Kidney (tissue), 14 donors: ENCODE results near the gene RTF1. TPM values are rescaled to one million over a fixed set of nuclear protein-coding genes. Genes with fewer than 3 reads are reported as not detected.

Experiments used
- DNase-seq, 5 donors: peaks; one replicate each; pipeline ENCODE4 v3.0.0-alpha.2; 2013 to 2020
- FAIRE-seq: peaks from 2 replicates; lab custom pipeline; 2012; peaks lifted over from hg19 to GRCh38; lab: Jason Lieb, UNC
- H3K27ac ChIP-seq, 2 donors: one replicate each; pipeline ENCODE4 v1.7.0; 2013; ENCODE audit warnings: low read depth in 2 of 2, low read length in 2 of 2, inconsistent platforms in 1 of 2
- H3K27me3 ChIP-seq: one replicate; pipeline ENCODE4 v1.7.1; 2013; ENCODE audit warnings: low read length, inconsistent platforms; ENCODE audit not compliant: control insufficient read depth, insufficient read depth
- H3K36me3 ChIP-seq, 3 donors: one replicate each; pipeline versions ENCODE4 v1.7.0 to v1.7.1; 2013; ENCODE audit warnings: low read length in 3 of 3, control low read depth in 1 of 3, inconsistent platforms in 1 of 3; ENCODE audit not compliant: insufficient read depth in 3 of 3, control insufficient read depth in 2 of 3
- H3K4me1 ChIP-seq, 3 donors: one replicate each; pipeline versions ENCODE4 v1.7.0 to v1.7.1; 2013; ENCODE audit warnings: low read length in 3 of 3, inconsistent platforms in 1 of 3, low read depth in 1 of 3; ENCODE audit not compliant: control insufficient read depth in 2 of 3, insufficient read depth in 2 of 3
- H3K4me3 ChIP-seq, 3 donors: one replicate each; pipeline versions ENCODE4 v1.7.0 to v1.8.1; 2013; ENCODE audit warnings: low read length in 3 of 3, control low read depth in 1 of 3, inconsistent platforms in 1 of 3
- H3K9ac ChIP-seq, 3 donors: one replicate each; pipeline versions ENCODE4 v1.7.0 to v1.7.1; 2013; ENCODE audit warnings: low read length in 3 of 3, control low read depth in 1 of 3, inconsistent platforms in 1 of 3
- H3K9me3 ChIP-seq, 3 donors: one replicate each; pipeline versions ENCODE4 v1.7.0 to v1.7.1; 2013; ENCODE audit warnings: low read length in 3 of 3, control low read depth in 1 of 3, inconsistent platforms in 1 of 3; ENCODE audit not compliant: control insufficient read depth in 2 of 3, insufficient read depth in 1 of 3
- intact Hi-C: fragments of 100-400 bp; cut with DNase I; formaldehyde crosslinking; loops from one replicate; pipeline ENCODE4 v1.11.1; 2022
- polyA plus RNA-seq: library from polyadenylated mRNA; stranded (reverse); fragments of 350-450 nt; fragmentation: Illumina TruSeq; extraction: RNeasy Lipid Tissue Mini Kit (QIAGEN cat#74804); gene quantifications from one replicate; pipeline ENCODE4 v1.2.3, GENCODE V29; 2014; ENCODE audit warnings: low read depth, low replicate concordance; ENCODE audit not compliant: insufficient read depth
- total RNA-seq: library from RNA; stranded (reverse); fragmentation: NEBNext Ultra II Directional; extraction: Animal tissue kit (Norgen Biotek cat#: 25700); gene quantifications from one replicate; pipeline ENCODE4 v1.2.1, GENCODE V29; 2021
- TF ChIP-seq, protein P1 (sequence below): IDR thresholded peaks from 3 replicates; pipeline ENCODE4 v1.5.1; 2012; ENCODE audit warnings: mild to moderate bottlenecking, moderate library complexity, borderline replicate concordance; ENCODE audit not compliant: insufficient read depth; ENCODE audit errors: extremely low read depth
- donor health status: control.
- donor health status: control.
- donor health status: control.
- donor health status: control.
- donor health status: control.
- donor health status: DM: yes; HTN: yes; CAD: no.
- donor health status: Normal renal cell carcinoma (clear cell type).

Gene RTF1
- total and polyA plus RNA-seq, 2 donors from 2014 or later: 14.8 to 29.7 TPM

DNA sequence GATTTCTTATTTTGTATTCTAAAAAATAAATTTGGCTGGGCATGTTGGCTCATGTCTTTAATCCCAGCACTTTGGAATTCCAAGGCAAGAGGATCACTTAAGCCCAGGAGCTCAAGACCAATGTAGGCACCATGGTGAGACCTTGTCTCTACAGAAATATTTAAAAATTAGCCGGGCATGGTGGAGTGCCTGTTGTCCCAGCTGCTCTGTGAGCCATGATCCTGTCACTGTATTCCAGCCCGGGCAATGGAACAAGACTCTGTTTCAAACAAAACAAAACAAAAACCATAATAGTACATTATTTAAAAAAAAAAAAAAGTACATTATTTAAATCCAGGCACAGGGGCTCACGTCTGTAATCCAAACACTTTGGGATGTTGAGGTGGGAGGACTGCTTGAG lies 5.5 kb upstream of the RTF1 start:
- FAIRE-seq (no peak), DNase-seq (no peak)
- Histone ChIP-seq H3K4me1 (peaks cover 0 to 2% (median 0%) of the 10 kb centered on the region in 3 donors), H3K9me3 (no peaks in the 10 kb centered on the region), H3K9ac (no peak overlapping the region), H3K4me3 (no peak overlapping the region), H3K36me3 (no peaks in the 10 kb centered on the region), H3K27me3 (no peaks in the 10 kb centered on the region), H3K27ac (no peak overlapping the region)
- intact Hi-C loops: no loop called here
- TF ChIP-seq, protein P1, sequence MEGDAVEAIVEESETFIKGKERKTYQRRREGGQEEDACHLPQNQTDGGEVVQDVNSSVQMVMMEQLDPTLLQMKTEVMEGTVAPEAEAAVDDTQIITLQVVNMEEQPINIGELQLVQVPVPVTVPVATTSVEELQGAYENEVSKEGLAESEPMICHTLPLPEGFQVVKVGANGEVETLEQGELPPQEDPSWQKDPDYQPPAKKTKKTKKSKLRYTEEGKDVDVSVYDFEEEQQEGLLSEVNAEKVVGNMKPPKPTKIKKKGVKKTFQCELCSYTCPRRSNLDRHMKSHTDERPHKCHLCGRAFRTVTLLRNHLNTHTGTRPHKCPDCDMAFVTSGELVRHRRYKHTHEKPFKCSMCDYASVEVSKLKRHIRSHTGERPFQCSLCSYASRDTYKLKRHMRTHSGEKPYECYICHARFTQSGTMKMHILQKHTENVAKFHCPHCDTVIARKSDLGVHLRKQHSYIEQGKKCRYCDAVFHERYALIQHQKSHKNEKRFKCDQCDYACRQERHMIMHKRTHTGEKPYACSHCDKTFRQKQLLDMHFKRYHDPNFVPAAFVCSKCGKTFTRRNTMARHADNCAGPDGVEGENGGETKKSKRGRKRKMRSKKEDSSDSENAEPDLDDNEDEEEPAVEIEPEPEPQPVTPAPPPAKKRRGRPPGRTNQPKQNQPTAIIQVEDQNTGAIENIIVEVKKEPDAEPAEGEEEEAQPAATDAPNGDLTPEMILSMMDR: no peak

DNA sequence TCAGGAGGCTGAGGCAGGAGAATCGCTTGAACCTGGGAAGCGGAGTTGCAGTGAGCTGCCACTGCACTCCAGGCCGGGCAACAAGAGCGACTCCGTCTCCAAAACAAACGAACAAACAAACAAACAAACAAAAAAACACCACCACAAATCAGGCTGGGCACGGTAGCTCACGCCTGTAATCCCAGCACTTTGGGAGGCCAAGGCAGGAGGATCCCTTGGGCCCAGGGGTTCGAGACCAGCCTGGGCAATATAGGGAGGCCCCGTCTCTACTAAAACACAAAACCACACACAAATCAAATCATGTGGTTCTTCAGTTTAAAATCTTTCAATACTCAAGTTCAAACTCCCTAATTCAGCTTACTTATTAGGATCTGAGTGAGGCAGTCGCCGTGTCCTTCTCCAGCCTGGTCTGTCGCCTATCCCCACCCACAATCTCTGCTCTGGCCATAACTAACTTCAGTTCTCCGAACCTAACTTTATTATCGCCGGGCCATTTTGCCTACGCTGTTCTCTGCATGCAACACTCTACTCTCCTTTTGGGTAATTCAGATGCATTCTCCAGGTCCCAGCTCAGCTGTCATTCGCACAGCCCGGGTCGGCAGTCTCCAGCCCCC lies 660 bp upstream of the RTF1 start:
- H3K27ac ChIP-seq: peak overlapping the region; percentile 71 to 81
- DNase-seq: peak in 2 of 5 donors; percentile 2 to 48
- H3K4me1 ChIP-seq: peaks cover 0 to 10% (median 6%) of the 10 kb centered on the region in 3 donors
- H3K9ac ChIP-seq: peak overlapping the region; percentile 85 to 95 (median 90)
- H3K9me3 ChIP-seq: no peaks in the 10 kb centered on the region
- peak overlapping the region; percentile 88 to 98 (median 93) for H3K4me3 ChIP-seq
- intact Hi-C loops: no loop called here
- FAIRE-seq: no peak
- TF ChIP-seq, protein P1: no peak
- H3K36me3 ChIP-seq: no peaks in the 10 kb centered on the region
- H3K27me3 ChIP-seq: no peaks in the 10 kb centered on the region

DNA sequence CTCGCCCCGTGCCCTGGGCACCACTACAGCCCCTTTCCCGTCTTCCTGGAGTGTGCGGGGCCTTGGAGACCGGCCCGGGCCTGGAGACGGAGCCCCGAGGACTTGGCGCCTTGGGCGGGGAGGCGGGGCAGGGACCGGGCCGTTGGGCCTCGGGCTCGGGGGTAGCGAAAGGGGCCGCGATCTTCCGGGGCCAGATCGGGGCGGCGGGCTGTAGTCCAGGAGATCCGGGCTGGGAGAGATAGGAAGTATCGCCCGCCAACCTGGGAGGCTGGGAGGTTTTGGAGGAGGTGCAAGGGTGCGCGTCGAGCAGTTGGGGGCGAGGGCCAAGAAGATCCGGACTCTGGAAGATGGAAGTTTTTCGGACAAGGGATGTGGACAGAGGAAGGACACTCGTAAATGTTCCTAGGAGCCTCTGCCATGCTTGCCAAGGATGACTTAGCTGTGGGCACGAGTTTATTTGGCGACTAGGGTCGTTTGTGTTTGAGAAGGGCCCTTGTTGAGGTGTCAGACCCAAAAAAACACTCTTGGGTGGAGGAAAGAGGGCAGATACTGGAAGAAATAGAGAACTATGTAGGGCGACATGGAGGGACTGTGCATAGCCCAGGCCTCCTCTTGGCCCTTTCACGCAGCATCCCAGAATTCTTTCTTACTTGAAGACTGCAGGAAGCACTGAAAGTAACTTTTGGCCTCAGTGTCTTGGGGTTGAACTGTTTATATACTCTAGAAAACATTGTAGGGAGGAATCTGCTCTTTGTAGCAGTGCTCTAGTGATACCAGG lies 712 bp downstream of the RTF1 start:
- FAIRE-seq (no peak), DNase-seq (peak in 2 of 5 donors; percentile 65 to 70)
- peak overlapping the region; percentile 26 to 75 (median 38) for H3K9ac ChIP-seq
- peaks cover 0 to 10% (median 6%) of the 10 kb centered on the region in 3 donors for H3K4me1 ChIP-seq
- H3K27me3 ChIP-seq: no peaks in the 10 kb centered on the region
- no peaks in the 10 kb centered on the region for H3K9me3 ChIP-seq
- peak overlapping the region in 1 of 2 donors; percentile 51 for H3K27ac ChIP-seq
- no peaks in the 10 kb centered on the region for H3K36me3 ChIP-seq
- TF ChIP-seq, protein P1: no peak
- intact Hi-C loops: no loop called here
- peak overlapping the region; percentile 76 to 98 (median 84) for H3K4me3 ChIP-seq
